OCI-LY1 (cell line): ENCODE measurements around the gene SLC12A8.

Experiments
- H2AFZ ChIP-seq: fragments of 200-600 bp; sonication (generic), shearing (Covaris generic); 2 replicates; pipeline ENCODE4 v1.6.0; 2014; ENCODE audit warnings: antibody characterized with exemption, mild to moderate bottlenecking, low read length
- H3F3A ChIP-seq: fragments of 200-600 bp; sonication (generic), shearing (Covaris generic); 2 replicates; pipeline ENCODE4 v1.6.0; 2014; ENCODE audit warnings: mild to moderate bottlenecking, antibody characterized with exemption, low read length, moderate library complexity; ENCODE audit not compliant: insufficient read depth
- H3K27ac ChIP-seq: fragments of 200-600 bp; sonication (generic); 2 replicates; pipeline ENCODE4 v1.5.1; 2014; ENCODE audit warnings: low read length, mixed run types, mild to moderate bottlenecking, low read depth; ENCODE audit not compliant: poor library complexity, severe bottlenecking
- H3K27me3 ChIP-seq: fragments of 200-600 bp; sonication (generic); 2 replicates; pipeline ENCODE4 v1.6.0; 2014; ENCODE audit warnings: antibody characterized with exemption, mild to moderate bottlenecking, low read length, moderate library complexity; ENCODE audit not compliant: insufficient read depth
- H3K36me3 ChIP-seq: fragments of 200-600 bp; sonication (generic); 2 replicates; pipeline ENCODE4 v1.6.1; 2014; ENCODE audit warnings: mild to moderate bottlenecking, antibody characterized with exemption, low read length, moderate library complexity, mixed read lengths; ENCODE audit not compliant: insufficient read depth
- H3K4me1 ChIP-seq: fragments of 200-600 bp; sonication (generic); 2 replicates; pipeline ENCODE4 v1.5.1; 2014; ENCODE audit warnings: mild to moderate bottlenecking, low read length, moderate library complexity; ENCODE audit not compliant: insufficient read depth, severe bottlenecking
- H3K4me2 ChIP-seq: fragments of 200-600 bp; sonication (generic), shearing (Covaris generic); 2 replicates; pipeline ENCODE4 v1.6.1; 2014; ENCODE audit warnings: low read length
- H3K4me3 ChIP-seq: fragments of 200-600 bp; sonication (generic); 2 replicates; pipeline ENCODE4 v1.5.1; 2014; ENCODE audit warnings: low read length, low read depth, mild to moderate bottlenecking, mixed read lengths; ENCODE audit not compliant: poor library complexity, severe bottlenecking
- H3K79me2 ChIP-seq: fragments of 200-600 bp; shearing (Covaris generic); 2 replicates; pipeline ENCODE4 v1.6.1; 2016; ENCODE audit warnings: mixed run types, low read length, mixed read lengths; ENCODE audit not compliant: insufficient read depth
- H3K9ac ChIP-seq: fragments of 200-600 bp; sonication (generic), shearing (Covaris generic); 2 replicates; pipeline ENCODE4 v1.6.1; 2014; ENCODE audit warnings: mild to moderate bottlenecking, low read length, mixed read lengths
- H3K9me2 ChIP-seq: fragments of 200-600 bp; sonication (generic), shearing (Covaris generic); 2 replicates; pipeline ENCODE4 v1.6.1; 2014; ENCODE audit warnings: low read depth, mild to moderate bottlenecking, low read length, mixed read lengths
- H3K9me3 ChIP-seq: fragments of 200-600 bp; shearing (Covaris generic); 2 replicates; pipeline ENCODE4 v1.6.1; 2014; ENCODE audit warnings: low read length, mixed read lengths
- H4K20me1 ChIP-seq: fragments of 200-600 bp; sonication (generic), shearing (Covaris generic); 2 replicates; pipeline ENCODE4 v1.6.0; 2016; ENCODE audit warnings: mild to moderate bottlenecking, low read length; ENCODE audit not compliant: insufficient read depth
- EZH2 ChIP-seq: fragments of 200-600 bp; sonication (generic), shearing (Covaris generic); IDR thresholded peaks from 2 replicates; pipeline ENCODE4 v1.8.0; 2017; ENCODE audit warnings: borderline replicate concordance, mixed run types, mild to moderate bottlenecking, antibody characterized with exemption, low read length, moderate library complexity, mixed read lengths
- TF ChIP-seq, protein P1 (sequence below): fragments of 200-600 bp; sonication (generic), shearing (Covaris generic); IDR thresholded peaks from 2 replicates; pipeline ENCODE4 v1.5.1; 2017; ENCODE audit warnings: mild to moderate bottlenecking, antibody characterized with exemption, low read length, moderate library complexity, mixed read lengths

SLC12A8 gene

DNA sequence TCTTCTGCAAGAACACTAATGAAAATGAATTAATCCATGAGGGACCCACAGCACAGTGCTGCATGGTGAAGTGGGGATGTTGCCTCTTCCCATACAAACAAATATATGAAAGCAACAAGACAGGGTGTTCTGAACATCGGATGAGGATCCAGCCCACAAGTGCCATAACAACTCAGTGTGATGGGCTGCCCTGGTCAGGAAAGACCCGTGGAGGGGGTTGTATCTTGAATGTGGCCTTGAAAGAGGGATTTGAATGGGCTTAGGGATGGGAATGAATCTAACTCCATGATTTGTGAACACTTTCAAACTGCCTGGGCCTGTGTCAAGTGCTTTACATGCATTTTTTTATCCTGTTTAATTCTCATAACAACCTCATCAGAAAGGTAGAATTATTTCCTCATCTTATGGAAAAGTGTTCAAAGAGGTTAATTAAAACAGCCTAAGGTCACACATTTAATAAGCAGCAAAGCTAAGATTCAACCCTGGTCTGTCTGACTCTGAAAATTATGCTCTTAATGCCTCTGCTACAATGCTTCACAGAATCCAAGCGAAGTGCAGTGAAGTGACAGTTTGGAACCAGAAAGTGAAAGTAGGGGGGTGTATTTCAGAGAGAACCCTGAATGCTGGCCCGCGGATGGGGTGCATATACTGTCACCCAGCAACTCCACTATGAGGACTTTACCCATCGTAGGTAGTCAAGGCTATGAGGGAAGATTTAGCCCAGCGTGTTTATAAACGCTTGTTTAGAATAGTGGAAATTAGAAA lies 91.1 kb downstream of the SLC12A8 start:
- Histone ChIP-seq H3K9me3 (no peaks in the 10 kb centered on the region), H3K79me2 (no peaks in the 10 kb centered on the region), H3F3A (no peaks in the 10 kb centered on the region), H3K9me2 (no peaks in the 10 kb centered on the region), H3K9ac (no peak overlapping the region), H3K4me2 (no peak overlapping the region), H3K4me3 (no peak overlapping the region), H4K20me1 (no peaks in the 10 kb centered on the region), H3K36me3 (no peaks in the 10 kb centered on the region), H3K27ac (no peak overlapping the region), H2AFZ (no peak overlapping the region), H3K4me1 (no peaks in the 10 kb centered on the region), H3K27me3 (no peaks in the 10 kb centered on the region; the same call in 1 of the 2 replicates)
- TF ChIP-seq, protein P1, sequence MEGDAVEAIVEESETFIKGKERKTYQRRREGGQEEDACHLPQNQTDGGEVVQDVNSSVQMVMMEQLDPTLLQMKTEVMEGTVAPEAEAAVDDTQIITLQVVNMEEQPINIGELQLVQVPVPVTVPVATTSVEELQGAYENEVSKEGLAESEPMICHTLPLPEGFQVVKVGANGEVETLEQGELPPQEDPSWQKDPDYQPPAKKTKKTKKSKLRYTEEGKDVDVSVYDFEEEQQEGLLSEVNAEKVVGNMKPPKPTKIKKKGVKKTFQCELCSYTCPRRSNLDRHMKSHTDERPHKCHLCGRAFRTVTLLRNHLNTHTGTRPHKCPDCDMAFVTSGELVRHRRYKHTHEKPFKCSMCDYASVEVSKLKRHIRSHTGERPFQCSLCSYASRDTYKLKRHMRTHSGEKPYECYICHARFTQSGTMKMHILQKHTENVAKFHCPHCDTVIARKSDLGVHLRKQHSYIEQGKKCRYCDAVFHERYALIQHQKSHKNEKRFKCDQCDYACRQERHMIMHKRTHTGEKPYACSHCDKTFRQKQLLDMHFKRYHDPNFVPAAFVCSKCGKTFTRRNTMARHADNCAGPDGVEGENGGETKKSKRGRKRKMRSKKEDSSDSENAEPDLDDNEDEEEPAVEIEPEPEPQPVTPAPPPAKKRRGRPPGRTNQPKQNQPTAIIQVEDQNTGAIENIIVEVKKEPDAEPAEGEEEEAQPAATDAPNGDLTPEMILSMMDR: no peak
- TF ChIP-seq EZH2: no peak

DNA sequence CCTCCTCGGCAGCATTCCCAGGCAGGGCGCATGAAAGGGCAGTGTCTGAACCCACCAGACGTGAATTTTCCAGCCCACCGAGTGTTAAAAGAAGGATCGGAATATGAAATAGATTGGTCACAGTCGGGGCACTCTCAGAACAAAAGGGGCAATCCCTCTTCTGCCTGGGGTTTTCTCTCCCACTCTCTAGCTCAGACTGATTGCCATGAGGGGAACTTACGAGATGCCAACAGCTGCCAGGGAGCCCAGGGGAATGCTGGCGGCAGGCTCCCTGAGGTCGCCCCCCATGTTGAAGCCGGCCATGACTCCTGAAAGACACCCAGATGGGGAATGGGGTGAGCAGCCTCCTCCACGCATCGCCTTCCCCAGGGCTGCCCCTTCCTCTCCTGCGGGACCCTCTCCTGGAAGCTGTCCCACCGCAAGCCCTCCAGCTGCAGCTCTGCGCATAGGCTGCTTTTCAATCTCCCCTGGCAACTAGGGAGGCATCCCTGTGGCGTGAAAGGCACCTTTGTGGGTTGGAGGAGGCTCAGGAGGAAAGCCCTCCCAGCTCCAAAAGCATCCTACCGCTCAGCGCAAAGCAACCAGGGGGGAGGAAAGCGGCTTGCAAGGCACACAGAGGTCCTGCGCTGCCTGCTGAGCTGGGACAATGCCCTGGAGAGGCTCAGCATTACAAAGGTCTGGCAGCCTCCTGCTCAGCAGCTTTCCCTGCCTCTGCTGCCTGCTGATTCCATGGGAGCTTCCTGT lies 92.0 kb downstream of the SLC12A8 start:
- H3K4me3 ChIP-seq: no peak overlapping the region
- H3K9me2 ChIP-seq: no peaks in the 10 kb centered on the region
- no peaks in the 10 kb centered on the region for H3K36me3 ChIP-seq
- H3K27ac ChIP-seq: no peak overlapping the region
- H3K9me3 ChIP-seq: no peaks in the 10 kb centered on the region
- TF ChIP-seq EZH2: no peak
- TF ChIP-seq, protein P1: no peak
- no peak overlapping the region for H3K4me2 ChIP-seq
- no peaks in the 10 kb centered on the region for H4K20me1 ChIP-seq
- H3K9ac ChIP-seq: no peak overlapping the region
- H2AFZ ChIP-seq: no peak overlapping the region
- H3K79me2 ChIP-seq: no peaks in the 10 kb centered on the region
- no peaks in the 10 kb centered on the region for H3F3A ChIP-seq
- no peaks in the 10 kb centered on the region; the same call in 1 of the 2 replicates for H3K27me3 ChIP-seq
- H3K4me1 ChIP-seq: no peaks in the 10 kb centered on the region

DNA sequence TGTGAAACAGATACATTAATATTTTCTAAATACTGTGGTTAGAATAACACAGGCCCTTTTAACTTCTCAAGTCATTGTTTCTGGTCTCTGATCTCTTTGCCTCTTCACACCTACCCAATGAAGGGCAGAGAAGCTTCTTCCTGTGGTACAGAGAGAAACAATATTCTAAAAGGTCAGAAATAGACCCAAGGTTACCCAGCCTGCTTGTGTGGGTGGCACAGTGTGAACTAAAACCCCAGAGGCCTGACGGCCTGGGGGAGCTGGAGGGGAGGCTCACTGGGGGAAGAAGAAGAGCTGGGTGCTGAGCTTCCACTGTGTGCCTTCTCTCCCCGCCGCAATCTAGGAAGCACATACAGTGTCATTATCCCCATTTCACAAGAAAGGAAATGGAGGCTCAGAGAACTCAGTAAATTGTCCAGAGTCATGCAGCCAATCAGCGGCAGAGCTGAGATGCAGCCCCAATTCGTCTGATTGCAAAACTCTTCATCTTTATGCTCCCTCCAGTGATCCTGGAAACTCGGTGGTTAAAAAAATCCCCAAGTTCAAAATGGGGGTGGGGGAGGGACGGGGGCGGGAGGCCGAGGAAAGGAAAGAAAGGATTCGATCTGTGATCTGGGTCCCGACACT lies 92.7 kb downstream of the SLC12A8 start:
- Histone ChIP-seq H3K36me3 (no peaks in the 10 kb centered on the region), H3K27me3 (no peaks in the 10 kb centered on the region; the same call in 1 of the 2 replicates), H3F3A (no peaks in the 10 kb centered on the region), H4K20me1 (no peaks in the 10 kb centered on the region), H3K79me2 (no peaks in the 10 kb centered on the region), H3K9ac (no peak overlapping the region), H3K9me3 (no peaks in the 10 kb centered on the region), H2AFZ (no peak overlapping the region), H3K9me2 (no peaks in the 10 kb centered on the region), H3K4me3 (no peak overlapping the region), H3K4me1 (no peaks in the 10 kb centered on the region), H3K27ac (no peak overlapping the region), H3K4me2 (no peak overlapping the region)
- TF ChIP-seq EZH2: no peak
- TF ChIP-seq, protein P1: no peak
